Measurements from ENCODE around the gene CENPF.

DNA sequence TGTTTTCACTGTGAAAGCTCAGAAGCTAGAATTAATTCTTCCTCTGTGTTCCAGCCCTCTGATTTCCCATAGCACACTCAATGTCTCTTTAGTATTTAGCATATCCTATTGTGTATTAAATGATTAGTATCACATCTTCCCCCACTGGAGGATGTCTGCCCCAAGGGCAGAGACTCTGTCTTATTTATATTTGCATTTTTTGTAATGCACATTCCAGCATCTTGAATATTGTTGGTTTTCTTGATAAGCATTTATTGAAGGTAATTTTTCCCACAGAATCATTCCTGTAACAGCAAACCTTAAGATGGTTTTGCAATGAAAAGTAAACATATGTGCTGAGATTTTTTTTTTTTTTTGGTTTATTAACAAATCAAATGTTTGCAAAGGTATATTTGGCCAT, 34.1 kb downstream of the CENPF start:
- TF ChIP-seq CTCF (IDR thresholded peaks at IDR 0.05) (no peak), POLR2A (IDR thresholded peaks at IDR 0.05) (no peak), POLR2AphosphoS5 (IDR thresholded peaks at IDR 0.05) (no peak)
